H1 (cell line): Measurements from ENCODE around the gene CAMTA1. TPM values are rescaled to one million over a fixed set of nuclear protein-coding genes. Genes with fewer than 3 reads are reported as not detected.

Experiments
- CTCF ChIA-PET: fragments of 300-600 bp; sonication (Branson Sonifier 250); formaldehyde crosslinking; loops from one replicate; lab custom pipeline; 2021; ENCODE audit not compliant: partially characterized antibody; lab: Charles Lee
- POLR2A ChIA-PET: fragments of 300-600 bp; sonication (Branson Sonifier 250); formaldehyde crosslinking; loops from one replicate; lab custom pipeline; 2021; ENCODE audit warnings: inconsistent platforms; ENCODE audit not compliant: partially characterized antibody; lab: Charles Lee
- DNase-seq, 2 experiments: peaks; one replicate each; pipeline versions ENCODE4 v3.0.0 to v3.0.0-alpha.2; 2010 to 2022; ENCODE audit warnings: low spot score in 2 of 2, low read depth in 1 of 2, mixed read lengths in 1 of 2
- FAIRE-seq: peaks from 2 replicates; lab custom pipeline; 2011; peaks lifted over from hg19 to GRCh38; lab: Jason Lieb, UNC
- H2AFZ ChIP-seq: 2 replicates; pipeline ENCODE4 v1.8.1; 2012; ENCODE audit warnings: low read length, inconsistent platforms
- H2AK5ac ChIP-seq: 2 replicates; pipeline ENCODE4 v1.6.1; 2013; ENCODE audit warnings: low read depth, low read length
- H2BK120ac ChIP-seq: replicated peaks from 2 replicates; pipeline ENCODE3; 2013; ENCODE audit warnings: low read depth, low read length, inconsistent platforms
- H2BK12ac ChIP-seq: 2 replicates; pipeline ENCODE4 v1.6.1; 2013; ENCODE audit warnings: low read depth, low read length
- H2BK15ac ChIP-seq: 2 replicates; pipeline ENCODE4 v1.6.1; 2013; ENCODE audit warnings: low read length
- H2BK20ac ChIP-seq: 2 replicates; pipeline ENCODE4 v1.6.1; 2013; ENCODE audit warnings: low read length
- H2BK5ac ChIP-seq: 2 replicates; pipeline ENCODE4 v1.6.1; 2013; ENCODE audit warnings: low read depth, low read length
- H3K14ac ChIP-seq: 2 replicates; pipeline ENCODE4 v1.6.1; 2013; ENCODE audit warnings: inconsistent platforms; ENCODE audit not compliant: insufficient read length
- H3K18ac ChIP-seq: 2 replicates; pipeline ENCODE4 v1.6.1; 2013; ENCODE audit warnings: low read length; ENCODE audit errors: extremely low read depth
- H3K23ac ChIP-seq: 2 replicates; pipeline ENCODE4 v1.6.1; 2013; ENCODE audit warnings: inconsistent platforms; ENCODE audit not compliant: insufficient read length
- H3K23me2 ChIP-seq: 2 replicates; pipeline ENCODE4 v1.6.1; 2013; ENCODE audit warnings: low read depth, low read length
- H3K27ac ChIP-seq: 2 replicates; pipeline ENCODE4 v1.6.1; 2011; ENCODE audit warnings: low read depth, low read length, inconsistent platforms
- H3K27me3 ChIP-seq, 4 experiments: replicated peaks in 1 of 4; 1 replicate in 1 of 4; 2 replicates in 3 of 4; pipeline versions ENCODE4 v1.6.1 to v1.8.1; 2011 to 2013; ENCODE audit warnings: low read length in 3 of 4, mild to moderate bottlenecking in 3 of 4, inconsistent platforms in 2 of 4, mixed read lengths in 2 of 4, moderate library complexity in 1 of 4; ENCODE audit not compliant: control insufficient read depth in 3 of 4, insufficient read depth in 3 of 4; ENCODE audit errors: extremely low read depth in 1 of 4
- H3K36me3 ChIP-seq, 4 experiments: 2 replicates each; pipeline versions ENCODE4 v1.6.1 to v1.8.1; 2011 to 2013; ENCODE audit warnings: mild to moderate bottlenecking in 4 of 4, low read length in 3 of 4, moderate library complexity in 2 of 4, control low read depth in 1 of 4, inconsistent platforms in 1 of 4; ENCODE audit not compliant: insufficient read depth in 4 of 4, control insufficient read depth in 2 of 4
- H3K4ac ChIP-seq: replicated peaks from 2 replicates; pipeline ENCODE3; 2013; ENCODE audit warnings: low read length, low read depth, mixed read lengths, inconsistent platforms; ENCODE audit not compliant: insufficient read length
- H3K4me1 ChIP-seq, 4 experiments: replicated peaks in 1 of 4; 1 replicate in 1 of 4; 2 replicates in 3 of 4; pipeline versions ENCODE4 v1.6.1 to v1.8.1; 2011 to 2013; ENCODE audit warnings: low read length in 3 of 4, inconsistent platforms in 2 of 4, mixed read lengths in 1 of 4; ENCODE audit not compliant: insufficient read depth in 4 of 4, control insufficient read depth in 3 of 4
- H3K4me2 ChIP-seq, 2 experiments: 2 replicates each; pipeline versions ENCODE4 v1.6.1 to v1.8.1; 2011 to 2013; ENCODE audit warnings: low read depth in 2 of 2, low read length in 2 of 2, control low read depth in 1 of 2, inconsistent platforms in 1 of 2, mild to moderate bottlenecking in 1 of 2; ENCODE audit not compliant: insufficient read depth in 1 of 2
- H3K4me3 ChIP-seq, 4 experiments: fragments of 200-600, 300-600 bp in 1 of 4; sonication (generic), shearing (Covaris generic), sonication (Bioruptor Twin) in 1 of 4; 2 replicates each; pipeline versions ENCODE4 v1.5.1 to v1.8.1; 2011 to 2016; ENCODE audit warnings: low read length in 4 of 4, low read depth in 3 of 4, control low read depth in 2 of 4, inconsistent platforms in 2 of 4, mild to moderate bottlenecking in 2 of 4, mixed read lengths in 1 of 4, moderate library complexity in 1 of 4; ENCODE audit not compliant: insufficient read depth in 2 of 4; ENCODE audit errors: extremely low read depth in 1 of 4
- H3K56ac ChIP-seq: replicated peaks from 2 replicates; pipeline ENCODE3; 2013; ENCODE audit warnings: low read depth, mild to moderate bottlenecking, mixed read lengths, low read length, inconsistent platforms; ENCODE audit not compliant: insufficient read length
- H3K79me1 ChIP-seq: 2 replicates; pipeline ENCODE4 v1.6.1; 2013; ENCODE audit warnings: low read depth, low read length, control low read depth
- H3K79me2 ChIP-seq, 2 experiments: 2 replicates each; pipeline versions ENCODE4 v1.6.1 to v1.8.1; 2012 to 2013; ENCODE audit warnings: low read length in 2 of 2, mild to moderate bottlenecking in 2 of 2, inconsistent platforms in 1 of 2; ENCODE audit not compliant: insufficient read depth in 2 of 2, control insufficient read depth in 1 of 2
- H3K9ac ChIP-seq, 4 experiments: replicated peaks in 1 of 4; 1 replicate in 1 of 4; 2 replicates in 3 of 4; pipeline versions ENCODE4 v1.6.1 to v1.8.1; 2011 to 2013; ENCODE audit warnings: low read depth in 3 of 4, low read length in 3 of 4, control low read depth in 2 of 4, mild to moderate bottlenecking in 2 of 4, moderate library complexity in 2 of 4, inconsistent platforms in 1 of 4; ENCODE audit errors: extremely low read depth in 1 of 4
- H3K9me3 ChIP-seq, 2 experiments: 2 replicates each; pipeline versions ENCODE4 v1.6.1 to v1.8.1; 2012 to 2013; ENCODE audit warnings: mild to moderate bottlenecking in 2 of 2, moderate library complexity in 2 of 2, control low read depth in 1 of 2, inconsistent platforms in 1 of 2, low read depth in 1 of 2, low read length in 1 of 2, mixed read lengths in 1 of 2; ENCODE audit not compliant: insufficient read depth in 2 of 2
- H4K20me1 ChIP-seq, 2 experiments: replicated peaks in 1 of 2; 2 replicates each; pipeline versions ENCODE3 to v1.8.1; 2011 to 2013; ENCODE audit warnings: inconsistent platforms in 2 of 2, low read length in 2 of 2, mild to moderate bottlenecking in 1 of 2; ENCODE audit not compliant: insufficient read depth in 2 of 2, control insufficient read depth in 1 of 2
- H4K5ac ChIP-seq: 2 replicates; pipeline ENCODE4 v1.6.1; 2013; ENCODE audit warnings: low read length, low read depth, mixed read lengths, inconsistent platforms; ENCODE audit not compliant: insufficient read length
- H4K8ac ChIP-seq: 2 replicates; pipeline ENCODE4 v1.8.0; 2013; ENCODE audit warnings: mild to moderate bottlenecking, moderate library complexity, low read length, inconsistent platforms; ENCODE audit not compliant: insufficient read depth; ENCODE audit errors: extremely low read depth
- H4K91ac ChIP-seq: replicated peaks from 2 replicates; pipeline ENCODE3; 2013; ENCODE audit warnings: low read length, mixed read lengths, inconsistent platforms; ENCODE audit not compliant: insufficient read length
- SAP30 ChIP-seq: fragments of 300-600 bp; sonication (generic); IDR thresholded peaks from 2 replicates; pipeline ENCODE4 v1.7.1; 2012; ENCODE audit warnings: low read length, moderate library complexity, mild to moderate bottlenecking, inconsistent platforms; ENCODE audit not compliant: insufficient read depth, insufficient replicate concordance
- polyA plus RNA-seq, 7 experiments: library from polyadenylated mRNA; depleted of rRNA in 3 of 7; stranded (reverse) in 5 of 7; unstranded in 2 of 7; fragments of >200 nt in 5 of 7; fragments of 200-250 nt in 2 of 7; gene quantifications; 1 replicate in 5 of 7; 2 replicates in 1 of 7; 4 replicates in 1 of 7; pipeline versions ENCODE4 v1.2.1 to v1.2.3, GENCODE V29; 2011 to 2013; ENCODE audit warnings: missing spikeins in 2 of 7, mixed read lengths in 2 of 7
- total RNA-seq: library from RNA; stranded (reverse); fragmentation: NEBNext Ultra II Directional; extraction: Animal tissue kit (Norgen Biotek cat#: 25700); gene quantifications from 2 replicates; pipeline ENCODE4 v1.2.1, GENCODE V29; 2021

Gene CAMTA1
- total and polyA plus RNA-seq, 2 of the 8 experiments (the other 6 are each of a cell fraction or from before 2014, with no cell fraction given), result 65.0 to 119 TPM

DNA sequence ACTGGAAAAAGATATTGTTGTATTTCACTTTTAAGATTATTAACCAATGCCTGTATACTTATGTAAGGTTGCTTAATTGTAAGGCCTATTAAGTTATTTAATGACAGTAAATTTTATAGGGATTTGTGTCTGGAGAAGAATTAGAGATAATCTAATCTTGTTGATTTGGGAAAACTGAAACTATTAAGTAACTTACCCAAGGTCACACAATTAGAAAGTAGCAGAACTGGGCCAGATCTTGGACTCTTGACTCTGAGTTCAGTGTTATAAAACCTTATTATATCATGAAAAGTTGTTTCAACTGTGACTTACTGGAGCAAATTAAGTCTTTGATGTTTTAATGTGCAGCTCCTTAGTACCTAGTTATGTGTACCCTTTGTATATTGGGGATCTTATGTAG, 38.5 kb downstream of the CAMTA1 start:
- no peak overlapping the region for H2BK120ac ChIP-seq
- no peak for TF ChIP-seq SAP30
- no peak overlapping the region for H4K8ac ChIP-seq
- H3K4ac ChIP-seq, result no peak overlapping the region
- H2BK15ac ChIP-seq, result no peak overlapping the region
- no peak overlapping the region for H2BK5ac ChIP-seq
- H3K27ac ChIP-seq, result no peak overlapping the region
- peaks cover 0 to 6% (median 0%) of the 10 kb centered on the region in 4 experiments; a peak in 2 of 8 replicates for H3K36me3 ChIP-seq
- no peak overlapping the region for H3K56ac ChIP-seq
- H3K23ac ChIP-seq, result no peak overlapping the region
- peaks cover 7% of the 10 kb centered on the region for H3K79me1 ChIP-seq
- no peaks in the 10 kb centered on the region for H3K23me2 ChIP-seq
- no peak overlapping the region for H3K14ac ChIP-seq
- no peak overlapping the region for H3K4me2 ChIP-seq
- no peak overlapping the region for H4K91ac ChIP-seq
- FAIRE-seq, result no peak
- H3K9ac ChIP-seq, result no peak overlapping the region
- H4K20me1 ChIP-seq, result peaks cover 0 to 8% of the 10 kb centered on the region in 2 experiments
- H3K79me2 ChIP-seq, result peaks cover 3 to 54% of the 10 kb centered on the region in 2 experiments; a peak in 3 of 4 replicates
- ChIA-PET CTCF (interaction anchor here (1.3 kb wide), 1 partner anchor 12 kb away, joined by 3 read pairs; no protein-coding TSS in a partner anchor), POLR2A (no interaction called here)
- no peak overlapping the region for H2BK12ac ChIP-seq
- no peaks in the 10 kb centered on the region for H3K27me3 ChIP-seq
- no peaks in the 10 kb centered on the region for H3K9me3 ChIP-seq
- no peak overlapping the region for H2AK5ac ChIP-seq
- H3K4me1 ChIP-seq, result no peaks in the 10 kb centered on the region; a peak in 2 of 7 replicates
- H3K18ac ChIP-seq, result no peak overlapping the region
- DNase-seq, result no peak
- H4K5ac ChIP-seq, result no peak overlapping the region
- H2BK20ac ChIP-seq, result no peak overlapping the region
- no peak overlapping the region for H2AFZ ChIP-seq
- no peak overlapping the region for H3K4me3 ChIP-seq
